A549 (cell line): ENCODE data around the gene RPL29. TPM values are rescaled to one million over a fixed set of nuclear protein-coding genes. Genes with fewer than 3 reads are reported as not detected.

Experiments used
- ATAC-seq, 2 experiments: fragments of 200-7000 bp in 1 of 2; fragments of >200 bp in 1 of 2; cut with Nextera tagmentation in 1 of 2; cut with Tn5 transposase in 1 of 2; 3 replicates each; pipeline versions ENCODE4 v1.8.0 to v1.9.1; 2018 to 2020; ENCODE audit warnings: mild to moderate bottlenecking in 1 of 2, moderate library complexity in 1 of 2
- CTCF ChIA-PET: fragments of 300-600 bp; sonication (Branson Sonifier 250); formaldehyde crosslinking; extraction: SDS; loops from one replicate; lab custom pipeline; 2021; ENCODE audit warnings: antibody characterized with exemption, inconsistent platforms; lab: Yijun Ruan, JAX
- POLR2A ChIA-PET: fragments of 350-600 bp; formaldehyde crosslinking; extraction: SDS; loops from one replicate; lab custom pipeline; 2021; ENCODE audit warnings: antibody characterized with exemption, inconsistent platforms; lab: Yijun Ruan, JAX
- DNase-seq, 2 experiments: peaks; one replicate each; pipeline versions ENCODE4 v3.0.0 to v3.0.0-alpha.2; 2011 to 2016; ENCODE audit warnings: low read depth in 1 of 2, low spot score in 1 of 2
- FAIRE-seq: peaks from 2 replicates; lab custom pipeline; 2011; peaks lifted over from hg19 to GRCh38; lab: Jason Lieb, UNC
- H3K27ac ChIP-seq, 2 experiments: fragments of >200 bp; sonication (Bioruptor Twin); formaldehyde crosslinking; 3 replicates each; pipeline ENCODE4 v1.5.1; 2016 to 2017
- H3K4me1 ChIP-seq: fragments of >200 bp; sonication (Bioruptor Twin); formaldehyde crosslinking; 3 replicates; pipeline ENCODE4 v1.6.1; 2016
- H3K4me2 ChIP-seq: fragments of >200 bp; sonication (Bioruptor Twin); formaldehyde crosslinking; 3 replicates; pipeline ENCODE4 v1.6.1; 2016
- H3K4me3 ChIP-seq: fragments of >200 bp; sonication (Bioruptor Twin); formaldehyde crosslinking; 3 replicates; pipeline ENCODE4 v1.5.1; 2016
- H3K9me3 ChIP-seq: fragments of >200 bp; sonication (Bioruptor Twin); formaldehyde crosslinking; 3 replicates; pipeline ENCODE4 v1.6.1; 2016
- GATA3 ChIP-seq: IDR thresholded peaks from 2 replicates; pipeline ENCODE4 v1.6.1; 2012; ENCODE audit warnings: borderline replicate concordance
- ZFP36 ChIP-seq: fragments of 450-650 bp; IDR thresholded peaks from 2 replicates; pipeline ENCODE4 v1.6.1; 2014; ENCODE audit warnings: borderline replicate concordance; ENCODE audit not compliant: partially characterized antibody
- WGBS: methylation state at CpG from one replicate; pipeline ENCODE4 v1.1.6; 2017; ENCODE audit errors: missing lambda C conversion rate; 5-methylcytosine and 5-hydroxymethylcytosine counted together
- polyA plus RNA-seq, 4 experiments: library from polyadenylated mRNA; depleted of rRNA in 3 of 4; stranded (reverse); fragments of >200 nt; fragmentation: RNase III in 1 of 4; extraction: RNeasy Plus Mini Kit Qiagen cat#74134 plus additional on column Dnase treatment in 1 of 4; gene quantifications; 2 replicates in 3 of 4; 3 replicates in 1 of 4; pipeline ENCODE4 v1.2.3, GENCODE V29; 2011 to 2017
- small RNA-seq, 6 experiments: library from RNA; depleted of rRNA; stranded (forward); fragments of <200 nt; gene quantifications; one replicate each; pipeline ENCODE3, GENCODE V24; 2012
- TF ChIP-seq, protein P1 (sequence below): IDR thresholded peaks from 2 replicates; pipeline ENCODE4 v1.6.1; 2012

The RPL29 gene
- polyA plus RNA-seq, 2 of the 4 experiments (the other 2 are of a cell fraction), result 808 to 1,152 TPM

DNA sequence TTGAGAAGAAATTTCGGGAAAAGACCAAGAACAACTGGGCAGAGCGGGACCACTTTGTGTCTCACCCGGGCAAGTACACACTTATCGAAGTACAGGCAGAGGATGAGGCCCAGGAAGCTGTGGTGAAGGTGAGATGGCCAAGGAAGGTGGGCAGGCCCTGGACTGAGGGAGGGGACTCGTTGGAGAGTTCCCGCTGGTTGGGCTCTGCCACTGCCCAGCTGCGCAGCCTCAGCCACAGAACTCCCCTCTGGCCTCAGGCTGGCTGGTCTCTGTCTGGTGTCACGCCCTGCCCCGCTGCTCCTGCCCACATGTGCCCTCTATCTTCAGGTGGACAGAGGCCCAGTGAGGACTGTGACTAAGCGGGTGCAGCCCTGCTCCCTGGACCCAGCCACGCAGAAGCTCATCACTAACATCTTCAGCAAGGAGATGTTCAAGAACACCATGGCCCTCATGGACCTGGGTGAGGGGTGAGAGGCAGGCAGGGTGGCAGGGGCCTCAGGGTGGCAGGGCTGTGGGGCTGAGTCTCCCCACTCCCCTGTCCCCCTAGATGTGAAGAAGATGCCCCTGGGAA, 51.2 kb downstream of the RPL29 start:
- POLR2A ChIA-PET, result no interaction called here
- no peak overlapping the region for H3K27ac ChIP-seq
- WGBS, result 90% methylated on average over 8 of the region's 11 CpGs

More for the DNA sequence above, 51.2 kb downstream of the RPL29 start:
- no peak overlapping the region for H3K4me2 ChIP-seq
- FAIRE-seq, result no peak
- peaks cover 21% of the 10 kb centered on the region for H3K4me1 ChIP-seq
- TF ChIP-seq ZFP36 (no peak), GATA3 (no peak)
- TF ChIP-seq, protein P1, sequence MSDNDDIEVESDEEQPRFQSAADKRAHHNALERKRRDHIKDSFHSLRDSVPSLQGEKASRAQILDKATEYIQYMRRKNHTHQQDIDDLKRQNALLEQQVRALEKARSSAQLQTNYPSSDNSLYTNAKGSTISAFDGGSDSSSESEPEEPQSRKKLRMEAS, result no peak
- CTCF ChIA-PET, result interaction anchor here (1.3 to 5.9 kb wide), 5 partner anchors 9 to 38 kb away, joined by 3 to 59 read pairs (median 7); partner anchors contain the start of genes ABHD14A and ABHD14B
- H3K9me3 ChIP-seq, result no peaks in the 10 kb centered on the region
- H3K4me3 ChIP-seq, result no peak overlapping the region
- no peak for DNase-seq
- no peak for ATAC-seq

Small RNAs within 50 kb of the gene (small RNA-seq; reads per million reads assigned to genes)
- gene AC115284.1, result 0 reads per million in 6 experiments

Other genes with a start within 250 kb of the RPL29 start
- not detected in 2 replicates for gene IQCF6, start 216.7 kb downstream of the RPL29 start, polyA plus RNA-seq (2011; rRNA removed)
- not detected in 3 replicates for gene IQCF6, start 216.7 kb downstream of the RPL29 start, polyA plus RNA-seq (2017; fragmentation: RNase III; extraction: RNeasy Plus Mini Kit Qiagen cat#74134 plus additional on column Dnase treatment)
- gene IQCF2, start 134.3 kb downstream of the RPL29 start, polyA plus RNA-seq (2011; rRNA removed), result not detected in 2 replicates
- not detected in 3 replicates for gene IQCF2, start 134.3 kb downstream of the RPL29 start, polyA plus RNA-seq (2017; fragmentation: RNase III; extraction: RNeasy Plus Mini Kit Qiagen cat#74134 plus additional on column Dnase treatment)
- gene IQCF5, start 120.3 kb downstream of the RPL29 start, polyA plus RNA-seq (2011; rRNA removed), result not detected in 2 replicates
- gene IQCF5, start 120.3 kb downstream of the RPL29 start, polyA plus RNA-seq (2017; fragmentation: RNase III; extraction: RNeasy Plus Mini Kit Qiagen cat#74134 plus additional on column Dnase treatment), result not detected in 3 replicates
- gene IQCF1, start 92.5 kb downstream of the RPL29 start, polyA plus RNA-seq (2011; rRNA removed), result not detected in 2 replicates
- not detected in 3 replicates for gene IQCF1, start 92.5 kb downstream of the RPL29 start, polyA plus RNA-seq (2017; fragmentation: RNase III; extraction: RNeasy Plus Mini Kit Qiagen cat#74134 plus additional on column Dnase treatment)
- 17.0 TPM in 2 replicates for gene RRP9, start 54.0 kb downstream of the RPL29 start, polyA plus RNA-seq (2011; rRNA removed)
- gene RRP9, start 54.0 kb downstream of the RPL29 start, polyA plus RNA-seq (2017; fragmentation: RNase III; extraction: RNeasy Plus Mini Kit Qiagen cat#74134 plus additional on column Dnase treatment), result 31.3 to 35.1 TPM (median 34.3 TPM) in 3 replicates
- 7.6 and 7.8 TPM in 2 replicates for gene PARP3, start 53.5 kb downstream of the RPL29 start, polyA plus RNA-seq (2011; rRNA removed)
- 10.8 to 14.0 TPM (median 11.0 TPM) in 3 replicates for gene PARP3, start 53.5 kb downstream of the RPL29 start, polyA plus RNA-seq (2017; fragmentation: RNase III; extraction: RNeasy Plus Mini Kit Qiagen cat#74134 plus additional on column Dnase treatment)
- not detected in 2 replicates for gene GPR62, start 40.5 kb downstream of the RPL29 start, polyA plus RNA-seq (2011; rRNA removed)
- 0.05 TPM in 1 of 3 replicates, not detected in the others for gene GPR62, start 40.5 kb downstream of the RPL29 start, polyA plus RNA-seq (2017; fragmentation: RNase III; extraction: RNeasy Plus Mini Kit Qiagen cat#74134 plus additional on column Dnase treatment)
- 8.6 and 9.3 TPM in 2 replicates for gene PCBP4, start 28.4 kb downstream of the RPL29 start, polyA plus RNA-seq (2011; rRNA removed)
- gene PCBP4, start 28.4 kb downstream of the RPL29 start, polyA plus RNA-seq (2017; fragmentation: RNase III; extraction: RNeasy Plus Mini Kit Qiagen cat#74134 plus additional on column Dnase treatment), result 10.9 to 11.5 TPM (median 11.0 TPM) in 3 replicates
- gene ABHD14B, start 21.8 kb downstream of the RPL29 start, polyA plus RNA-seq (2011; rRNA removed), result 37.9 and 39.7 TPM in 2 replicates
- 23.2 to 27.2 TPM (median 23.5 TPM) in 3 replicates for gene ABHD14B, start 21.8 kb downstream of the RPL29 start, polyA plus RNA-seq (2017; fragmentation: RNase III; extraction: RNeasy Plus Mini Kit Qiagen cat#74134 plus additional on column Dnase treatment)
- gene ABHD14A, start 20.8 kb downstream of the RPL29 start, polyA plus RNA-seq (2011; rRNA removed), result 6.3 and 7.5 TPM in 2 replicates
- 9.1 to 9.5 TPM (median 9.5 TPM) in 3 replicates for gene ABHD14A, start 20.8 kb downstream of the RPL29 start, polyA plus RNA-seq (2017; fragmentation: RNase III; extraction: RNeasy Plus Mini Kit Qiagen cat#74134 plus additional on column Dnase treatment)
- gene ACY1, start 12.4 kb downstream of the RPL29 start, polyA plus RNA-seq (2011; rRNA removed), result 21.1 and 25.1 TPM in 2 replicates
- 19.9 to 21.4 TPM (median 20.7 TPM) in 3 replicates for gene ACY1, start 12.4 kb downstream of the RPL29 start, polyA plus RNA-seq (2017; fragmentation: RNase III; extraction: RNeasy Plus Mini Kit Qiagen cat#74134 plus additional on column Dnase treatment)
- 3.9 and 4.4 TPM in 2 replicates for gene DUSP7, start 60.7 kb upstream of the RPL29 start, polyA plus RNA-seq (2011; rRNA removed)
- gene DUSP7, start 60.7 kb upstream of the RPL29 start, polyA plus RNA-seq (2017; fragmentation: RNase III; extraction: RNeasy Plus Mini Kit Qiagen cat#74134 plus additional on column Dnase treatment), result 4.8 TPM in 3 replicates
- 9.4 and 9.8 TPM in 2 replicates for gene POC1A, start 158.5 kb upstream of the RPL29 start, polyA plus RNA-seq (2011; rRNA removed)
- 13.8 to 14.9 TPM (median 14.1 TPM) in 3 replicates for gene POC1A, start 158.5 kb upstream of the RPL29 start, polyA plus RNA-seq (2017; fragmentation: RNase III; extraction: RNeasy Plus Mini Kit Qiagen cat#74134 plus additional on column Dnase treatment)
- 59.7 and 63.7 TPM in 2 replicates for gene ALAS1, start 202.3 kb upstream of the RPL29 start, polyA plus RNA-seq (2011; rRNA removed)
- 50.5 to 56.8 TPM (median 53.9 TPM) in 3 replicates for gene ALAS1, start 202.3 kb upstream of the RPL29 start, polyA plus RNA-seq (2017; fragmentation: RNase III; extraction: RNeasy Plus Mini Kit Qiagen cat#74134 plus additional on column Dnase treatment)
- gene TLR9, start 229.8 kb upstream of the RPL29 start, polyA plus RNA-seq (2011; rRNA removed), result 0.04 and 0.12 TPM in 2 replicates
- not detected in 3 replicates for gene TLR9, start 229.8 kb upstream of the RPL29 start, polyA plus RNA-seq (2017; fragmentation: RNase III; extraction: RNeasy Plus Mini Kit Qiagen cat#74134 plus additional on column Dnase treatment)
- gene TWF2, start 243.3 kb upstream of the RPL29 start, polyA plus RNA-seq (2011; rRNA removed), result 36.8 and 46.3 TPM in 2 replicates
- 50.5 to 55.4 TPM (median 53.6 TPM) in 3 replicates for gene TWF2, start 243.3 kb upstream of the RPL29 start, polyA plus RNA-seq (2017; fragmentation: RNase III; extraction: RNeasy Plus Mini Kit Qiagen cat#74134 plus additional on column Dnase treatment)
- gene PPM1M, start 249.9 kb upstream of the RPL29 start, polyA plus RNA-seq (2011; rRNA removed), result 6.3 and 8.8 TPM in 2 replicates
- 5.8 to 8.0 TPM (median 5.9 TPM) in 3 replicates for gene PPM1M, start 249.9 kb upstream of the RPL29 start, polyA plus RNA-seq (2017; fragmentation: RNase III; extraction: RNeasy Plus Mini Kit Qiagen cat#74134 plus additional on column Dnase treatment)